Endothelial cell of umbilical vein (primary cell): ENCODE measurements around the gene MLLT11. TPM values are rescaled to one million over a fixed set of nuclear protein-coding genes. Genes with fewer than 3 reads are reported as not detected.

Experiments used
- Bru-seq: library from RNA; stranded (reverse); fragments of 400-500 nt; gene quantifications from one replicate; lab custom pipeline; 2021; lab: Mats Ljungman, UMichigan
- BruChase-seq, 2 experiments: library from RNA; stranded (reverse); fragments of 400-500 nt; gene quantifications; one replicate each; lab custom pipeline; 2021; lab: Mats Ljungman, UMichigan
- BruUV-seq: library from RNA; stranded (reverse); fragments of 400-500 nt; replicated peaks from 2 replicates; lab custom pipeline; 2021; lab: Mats Ljungman, UMichigan
- CTCF ChIA-PET: fragments of 300-600, 350-600 bp; sonication (Branson Sonifier 250); formaldehyde crosslinking; loops from one replicate; lab custom pipeline; 2021; ENCODE audit warnings: antibody characterized with exemption, inconsistent platforms; lab: Charles Lee
- POLR2A ChIA-PET: fragments of 300-600, 350-600 bp; sonication (Branson Sonifier 250); formaldehyde crosslinking; loops from one replicate; lab custom pipeline; 2021; ENCODE audit warnings: antibody characterized with exemption, inconsistent platforms; lab: Charles Lee
- DNase-seq: peaks from one replicate; pipeline ENCODE4 v3.0.0-alpha.2; 2011; ENCODE audit warnings: low read depth, low spot score
- FAIRE-seq: peaks from 2 replicates; lab custom pipeline; 2011; peaks lifted over from hg19 to GRCh38; lab: Jason Lieb, UNC
- H2AFZ ChIP-seq: 2 replicates; pipeline ENCODE4 v1.6.0; 2012; ENCODE audit warnings: low read depth, low read length, control low read depth, inconsistent platforms
- H3K27ac ChIP-seq: 2 replicates; pipeline ENCODE4 v1.5.1; 2011; ENCODE audit warnings: low read depth, mild to moderate bottlenecking, control low read depth, low read length, moderate library complexity; ENCODE audit not compliant: insufficient read depth
- H3K27me3 ChIP-seq, 2 experiments: 2 replicates each; pipeline versions ENCODE4 v1.6.0 to v1.6.1; 2011; ENCODE audit warnings: low read length in 2 of 2, mixed read lengths in 1 of 2; ENCODE audit not compliant: control insufficient read depth in 2 of 2, insufficient read depth in 2 of 2
- H3K36me3 ChIP-seq, 2 experiments: 2 replicates in 1 of 2; 3 replicates in 1 of 2; pipeline ENCODE4 v1.5.1; 2011; ENCODE audit warnings: low read length in 2 of 2, mild to moderate bottlenecking in 1 of 2, moderate library complexity in 1 of 2; ENCODE audit not compliant: control insufficient read depth in 2 of 2, insufficient read depth in 2 of 2; ENCODE audit errors: extremely low read depth in 1 of 2
- H3K4me1 ChIP-seq: 3 replicates; pipeline ENCODE4 v1.5.1; 2011; ENCODE audit warnings: mild to moderate bottlenecking, low read length; ENCODE audit not compliant: control insufficient read depth, insufficient read depth; ENCODE audit errors: extremely low read depth
- H3K4me2 ChIP-seq: 2 replicates; pipeline ENCODE4 v1.6.1; 2011; ENCODE audit warnings: low read length, control low read depth, mixed read lengths; ENCODE audit not compliant: insufficient read depth
- H3K4me3 ChIP-seq, 3 experiments: fragments of 200-600 bp in 1 of 3; sonication (generic), shearing (Covaris generic) in 1 of 3; replicated peaks in 1 of 3; 2 replicates each; pipeline ENCODE4 v1.5.1; 2011 to 2016; ENCODE audit warnings: control low read depth in 3 of 3, low read length in 3 of 3, mild to moderate bottlenecking in 2 of 3, inconsistent platforms in 1 of 3, low read depth in 1 of 3, moderate library complexity in 1 of 3; ENCODE audit not compliant: insufficient read depth in 1 of 3
- H3K79me2 ChIP-seq: 2 replicates; pipeline ENCODE4 v1.6.0; 2012; ENCODE audit warnings: low read length, inconsistent platforms; ENCODE audit not compliant: control insufficient read depth, insufficient read depth
- H3K9ac ChIP-seq: replicated peaks from 2 replicates; pipeline ENCODE3; 2011; ENCODE audit warnings: low read length, control low read depth; ENCODE audit not compliant: insufficient read depth; ENCODE audit errors: extremely low read depth
- H3K9me1 ChIP-seq: replicated peaks from 3 replicates; pipeline ENCODE4 v1.6.0; 2011; ENCODE audit warnings: mild to moderate bottlenecking, low read length; ENCODE audit not compliant: control insufficient read depth, insufficient read depth; ENCODE audit errors: extremely low read depth
- H3K9me3 ChIP-seq: replicated peaks from 2 replicates; pipeline ENCODE4 v1.5.1; 2012; ENCODE audit warnings: low read length, inconsistent platforms; ENCODE audit not compliant: control insufficient read depth, insufficient read depth
- H4K20me1 ChIP-seq: replicated peaks from 2 replicates; pipeline ENCODE3; 2011; ENCODE audit warnings: mild to moderate bottlenecking, low read length; ENCODE audit not compliant: control insufficient read depth, insufficient read depth; ENCODE audit errors: extremely low read depth
- EZH2 ChIP-seq: IDR thresholded peaks from 2 replicates; pipeline ENCODE4 v1.6.1; 2012; ENCODE audit warnings: borderline replicate concordance, low read depth, mild to moderate bottlenecking, moderate library complexity, low read length, inconsistent platforms; ENCODE audit not compliant: severe bottlenecking
- FOS ChIP-seq: IDR thresholded peaks from 2 replicates; pipeline ENCODE4 v1.6.1; 2011; ENCODE audit warnings: mild to moderate bottlenecking, low read length, moderate library complexity, borderline replicate concordance; ENCODE audit not compliant: insufficient read depth
- GATA2 ChIP-seq: IDR thresholded peaks from 2 replicates; pipeline ENCODE4 v1.7.0; 2011; ENCODE audit warnings: low read depth, mild to moderate bottlenecking, moderate library complexity, mixed read lengths, low read length; ENCODE audit not compliant: insufficient read length, insufficient read depth
- JUN ChIP-seq: IDR thresholded peaks from 2 replicates; pipeline ENCODE4 v1.6.1; 2011; ENCODE audit warnings: borderline replicate concordance, low read depth; ENCODE audit not compliant: insufficient read length, insufficient read depth
- MYC ChIP-seq: IDR thresholded peaks from one replicate; pipeline ENCODE4 v1.6.1; 2011; ENCODE audit warnings: mild to moderate bottlenecking, low read depth, low read length
- POLR2A ChIP-seq: IDR thresholded peaks from 2 replicates; pipeline ENCODE4 v1.6.1; 2012; ENCODE audit warnings: low read depth, mild to moderate bottlenecking, control low read depth, low read length
- POLR2AphosphoS5 ChIP-seq: IDR thresholded peaks from 2 replicates; pipeline ENCODE4 v1.6.1; 2012; ENCODE audit warnings: low read depth, mild to moderate bottlenecking, control low read depth, low read length, moderate library complexity; ENCODE audit not compliant: insufficient read depth
- dilution Hi-C: fragments of 300-500 bp; cut with MboI; formaldehyde crosslinking; loops from one replicate; pipeline ENCODE4 v1.15.0; 2019; ENCODE audit warnings: low sequenced_read_pairs; ENCODE audit not compliant: extremely low pct_ligation_motif_present
- intact Hi-C: fragments of 100-400 bp; cut with micrococcal nuclease; formaldehyde crosslinking; loops from one replicate; pipeline ENCODE4 v1.10.0; 2022
- long read RNA-seq: library from polyadenylated mRNA; stranded (forward); transcript quantifications from one replicate; pipeline ENCODE4 v2.0.0, GENCODE V29; 2021
- polyA minus RNA-seq, 3 experiments: library from RNA; depleted of rRNA, polyadenylated mRNA; stranded (reverse); fragments of >200 nt; gene quantifications; 1 replicate in 1 of 3; 2 replicates in 2 of 3; pipeline ENCODE4 v1.2.3, GENCODE V29; 2011
- polyA plus RNA-seq, 4 experiments: library from polyadenylated mRNA; depleted of rRNA in 3 of 4; stranded (reverse) in 3 of 4; unstranded in 1 of 4; fragments of >200 nt; gene quantifications; 2 replicates each; pipeline versions ENCODE4 v1.2.1 to v1.2.3, GENCODE V29; 2011 to 2012; ENCODE audit warnings: missing spikeins in 1 of 4
- total RNA-seq: library from RNA; stranded (reverse); gene quantifications from 2 replicates; pipeline ENCODE4 v1.2.3, GENCODE V29; 2021
- TF ChIP-seq, protein P1 (sequence below), 2 donors: IDR thresholded peaks; 1 replicate in 1 of 2; 2 replicates in 1 of 2; pipeline ENCODE4 v1.5.1; 2011; ENCODE audit warnings: low read length in 2 of 2, mild to moderate bottlenecking in 2 of 2, moderate library complexity in 2 of 2, control low read depth in 1 of 2, inconsistent platforms in 1 of 2, low read depth in 1 of 2; ENCODE audit not compliant: insufficient read depth in 1 of 2; ENCODE audit errors: extremely low read depth in 1 of 2
- TF ChIP-seq, protein P2 (sequence below): IDR thresholded peaks from 2 replicates; pipeline ENCODE4 v1.6.1; 2011; ENCODE audit not compliant: insufficient read depth, insufficient read length

The MLLT11 gene
- total RNA-seq, result 26.5 and 38.1 TPM in 2 replicates
- polyA plus RNA-seq, result 24.4 and 25.2 TPM in 2 replicates
- 33.1 and 34.9 TPM in 2 replicates for polyA plus RNA-seq (2011; cell fraction: cytosol; rRNA removed)
- 11.6 and 14.1 TPM in 2 replicates for polyA plus RNA-seq (2011; cell fraction: nucleus; rRNA removed)
- polyA plus RNA-seq (2012), result 44.4 and 59.5 TPM in 2 replicates
- polyA minus RNA-seq, result 22.4 and 24.3 TPM in 2 replicates
- 0.20 TPM for polyA minus RNA-seq (2011; cell fraction: cytosol; rRNA and poly(A)+ RNA removed)
- 4.5 and 7.2 TPM in 2 replicates for polyA minus RNA-seq (2011; cell fraction: nucleus; rRNA and poly(A)+ RNA removed)
- Bru-seq, nascent RNA, result percentile 83 among the genes with signal in this experiment
- percentile 99 among the genes with signal in this experiment for BruChase-seq, experiment 1, labeled RNA remaining after a 6-hour chase
- percentile 97 among the genes with signal in this experiment for BruChase-seq, experiment 2, labeled RNA remaining after a 2-hour chase
- long read RNA-seq, full-length matches to known transcripts, result 655 of 687 reads
- long read RNA-seq, partial matches to known transcripts, result 18 of 687 reads
- long read RNA-seq, other reads (novel, unspliced or antisense), result 14 of 687 reads

- Histone ChIP-seq H4K20me1 (peaks cover 9% of the 10 kb centered on the region), H3K4me3 (peak within 1 kb of the TSS; percentile 82 to 94 (median 91)), H3K9ac (peak within 1 kb of the TSS; percentile 90), H3K36me3 (peaks cover 11 to 13% of the 10 kb centered on the region in 2 experiments), H3K4me2 (peak within 1 kb of the TSS; percentile 96), H2AFZ (peak within 1 kb of the TSS; percentile 77), H3K27ac (peak within 1 kb of the TSS; percentile 91), H3K4me1 (peaks cover 35% of the 10 kb centered on the region), H3K27me3 (no peaks in the 10 kb centered on the region), H3K79me2 (peaks cover 95% of the 10 kb centered on the region), H3K9me1 (no peaks in the 10 kb centered on the region), H3K9me3 (no peaks in the 10 kb centered on the region)
- TSS peak; percentile 48 for BruUV-seq
- POLR2A ChIA-PET, result interaction anchor here (0.9 kb wide), 1 partner anchor 11 kb away, joined by 5 read pairs; no protein-coding TSS in a partner anchor
- intact Hi-C loops (no loop called here), dilution Hi-C loops (no loop called here)
- FAIRE-seq (peak; percentile 94), DNase-seq (peak; percentile 72)
- CTCF ChIA-PET, result interaction anchor here (0.8 to 6.1 kb wide), 7 partner anchors 11 to 136 kb away, joined by 3 to 39 read pairs (median 5); partner anchors contain the start of genes C1orf56, GABPB2 and MINDY1
- TF ChIP-seq MYC (no peak), EZH2 (no peak), GATA2 (no peak), FOS (no peak), JUN (no peak), POLR2A (peak; percentile 57), POLR2AphosphoS5 (peak; percentile 43)
- TF ChIP-seq, protein P1, sequence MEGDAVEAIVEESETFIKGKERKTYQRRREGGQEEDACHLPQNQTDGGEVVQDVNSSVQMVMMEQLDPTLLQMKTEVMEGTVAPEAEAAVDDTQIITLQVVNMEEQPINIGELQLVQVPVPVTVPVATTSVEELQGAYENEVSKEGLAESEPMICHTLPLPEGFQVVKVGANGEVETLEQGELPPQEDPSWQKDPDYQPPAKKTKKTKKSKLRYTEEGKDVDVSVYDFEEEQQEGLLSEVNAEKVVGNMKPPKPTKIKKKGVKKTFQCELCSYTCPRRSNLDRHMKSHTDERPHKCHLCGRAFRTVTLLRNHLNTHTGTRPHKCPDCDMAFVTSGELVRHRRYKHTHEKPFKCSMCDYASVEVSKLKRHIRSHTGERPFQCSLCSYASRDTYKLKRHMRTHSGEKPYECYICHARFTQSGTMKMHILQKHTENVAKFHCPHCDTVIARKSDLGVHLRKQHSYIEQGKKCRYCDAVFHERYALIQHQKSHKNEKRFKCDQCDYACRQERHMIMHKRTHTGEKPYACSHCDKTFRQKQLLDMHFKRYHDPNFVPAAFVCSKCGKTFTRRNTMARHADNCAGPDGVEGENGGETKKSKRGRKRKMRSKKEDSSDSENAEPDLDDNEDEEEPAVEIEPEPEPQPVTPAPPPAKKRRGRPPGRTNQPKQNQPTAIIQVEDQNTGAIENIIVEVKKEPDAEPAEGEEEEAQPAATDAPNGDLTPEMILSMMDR (IDR thresholded peaks at IDR 0.05; ENCODE audit: extremely low read depth in 1 of 2, insufficient read depth in 1 of 2, low read depth in 1 of 2, low read length in 2 of 2), result no peak
- TF ChIP-seq, protein P2, sequence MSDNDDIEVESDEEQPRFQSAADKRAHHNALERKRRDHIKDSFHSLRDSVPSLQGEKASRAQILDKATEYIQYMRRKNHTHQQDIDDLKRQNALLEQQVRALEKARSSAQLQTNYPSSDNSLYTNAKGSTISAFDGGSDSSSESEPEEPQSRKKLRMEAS, result no peak
These were observed at the start of gene MLLT11 for GRCh38 chr1:151060007-151060656. Gene MLLT11, plus strand, starts transcription at chr1:151060397. Its CDS starts 6,828 bp downstream, at chr1:151067225.
